ENCODE measurements around the gene CDH6.

GRCh38 chr5:31287985-31288384, 94.5 kb downstream of the CDH6 start:
- TF ChIP-seq CTCF (IDR thresholded peaks at IDR 0.05) (no peak), POLR2A (IDR thresholded peaks at IDR 0.05) (no peak)
